Activated T-cell treated with anti-CD3 and anti-CD28 coated beads for 48 hours (primary cell): ENCODE results near the gene HOXC9.

Experiments
- DNase-seq: peaks from one replicate; pipeline ENCODE4 v3.0.0-alpha.2; 2020; ENCODE audit warnings: low read depth

Gene HOXC9

GRCh38 chr12:53963434-53964314 lies 36.3 kb upstream of the HOXC9 start:
- DNase-seq = no peak

- DNase-seq = no peak
Observed at GRCh38 chr12:53964315-53964713, 35.6 kb upstream of the HOXC9 start.

- DNase-seq = no peak
Observed at GRCh38 chr12:53965281-53966084, 34.5 kb upstream of the HOXC9 start.

- DNase-seq = no peak
Observed at GRCh38 chr12:53966085-53966384, 33.9 kb upstream of the HOXC9 start.

- no peak for DNase-seq
Observed at GRCh38 chr12:53966385-53967133, 33.4 kb upstream of the HOXC9 start.

- no peak for DNase-seq
Observed at GRCh38 chr12:53967421-53967925, 32.5 kb upstream of the HOXC9 start.

GRCh38 chr12:53968214-53969127 lies 31.5 kb upstream of the HOXC9 start:
- DNase-seq = no peak

GRCh38 chr12:53969588-53970259 lies 30.2 kb upstream of the HOXC9 start:
- no peak for DNase-seq

- DNase-seq = no peak
Observed at GRCh38 chr12:53970451-53970850, 29.5 kb upstream of the HOXC9 start.

GRCh38 chr12:53971129-53971528 lies 28.8 kb upstream of the HOXC9 start:
- no peak for DNase-seq

- no peak for DNase-seq
Observed at GRCh38 chr12:53971686-53972085, 28.3 kb upstream of the HOXC9 start.

GRCh38 chr12:53972152-53972702 lies 27.7 kb upstream of the HOXC9 start:
- no peak for DNase-seq

- no peak for DNase-seq
Observed at GRCh38 chr12:53972722-53973235, 27.2 kb upstream of the HOXC9 start, which contains the start of gene HOXC11. TSS of gene HOXC11 (plus strand) at chr12:53973126. CDS start at chr12:53973242, 116 bp downstream.

GRCh38 chr12:53973236-53974042 lies 26.5 kb upstream of the HOXC9 start:
- DNase-seq = no peak

- DNase-seq = no peak
Observed at GRCh38 chr12:53974084-53975063, 25.6 kb upstream of the HOXC9 start, which contains the start of gene HOTAIR. TSS of gene HOTAIR (minus strand) at chr12:53974954.

GRCh38 chr12:53975064-53975471 lies 24.9 kb upstream of the HOXC9 start:
- DNase-seq = no peak

- no peak for DNase-seq
Observed at GRCh38 chr12:53975479-53976152, 24.3 kb upstream of the HOXC9 start.
